B cell (primary cell): ENCODE results near the gene GPATCH3.

Experiments used
- CTCF ChIP-seq: fragments of 200-600 bp; IDR thresholded peaks from one replicate; pipeline ENCODE4 v1.8.0; 2022; ENCODE audit warnings: antibody characterized with exemption, mild to moderate bottlenecking
- EZH2 ChIP-seq: IDR thresholded peaks from 2 replicates; pipeline ENCODE4 v1.6.1; 2012; ENCODE audit warnings: borderline replicate concordance, low read depth, mild to moderate bottlenecking, moderate library complexity, low read length; ENCODE audit not compliant: insufficient read depth, poor library complexity, severe bottlenecking

GRCh38 chr1:26913754-26914619 lies 13.7 kb upstream of the GPATCH3 start, which contains the start of gene NR0B2:
- TF ChIP-seq CTCF (no peak), EZH2 (no peak)
